GM19099 (cell line): ENCODE measurements around the gene ROR1.

Source experiments
- POLR2A ChIP-seq: IDR thresholded peaks from 3 replicates; pipeline ENCODE4 v1.6.1; 2011; ENCODE audit warnings: low read depth; ENCODE audit not compliant: insufficient read length; ENCODE audit errors: extremely low read depth

ROR1 gene

GRCh38 chr1:63892632-63893395 lies 119.0 kb downstream of the ROR1 start:
- TF ChIP-seq POLR2A: no peak

- no peak for TF ChIP-seq POLR2A
Measured at GRCh38 chr1:63893976-63894375, 120.2 kb downstream of the ROR1 start.

GRCh38 chr1:63894627-63895265 lies 120.9 kb downstream of the ROR1 start:
- TF ChIP-seq POLR2A: no peak

GRCh38 chr1:63896755-63897154 lies 122.9 kb downstream of the ROR1 start:
- TF ChIP-seq POLR2A: no peak

- TF ChIP-seq POLR2A: no peak
Measured at GRCh38 chr1:63898428-63899196, 124.8 kb downstream of the ROR1 start.

- TF ChIP-seq POLR2A: no peak
Measured at GRCh38 chr1:63901094-63901493, 127.3 kb downstream of the ROR1 start.

GRCh38 chr1:63902844-63903589 lies 129.2 kb downstream of the ROR1 start:
- TF ChIP-seq POLR2A: no peak

GRCh38 chr1:63903947-63904610 lies 130.3 kb downstream of the ROR1 start:
- no peak for TF ChIP-seq POLR2A

- no peak for TF ChIP-seq POLR2A
Measured at GRCh38 chr1:63904826-63905225, 131.0 kb downstream of the ROR1 start.

GRCh38 chr1:63906047-63906704 lies 132.4 kb downstream of the ROR1 start:
- TF ChIP-seq POLR2A: no peak

- no peak for TF ChIP-seq POLR2A
Measured at GRCh38 chr1:63907051-63907450, 133.2 kb downstream of the ROR1 start.

- no peak for TF ChIP-seq POLR2A
Measured at GRCh38 chr1:63908016-63908415, 134.2 kb downstream of the ROR1 start.

- TF ChIP-seq POLR2A: no peak
Measured at GRCh38 chr1:63909526-63909925, 135.7 kb downstream of the ROR1 start.

GRCh38 chr1:63911049-63911448 lies 137.2 kb downstream of the ROR1 start:
- TF ChIP-seq POLR2A: no peak
